NB4 (cell line): ENCODE results near the gene MAGI1.

Experiments
- MYC ChIP-seq: IDR thresholded peaks from 2 replicates; pipeline ENCODE4 v1.6.1; 2011; ENCODE audit warnings: low read depth, low read length
- POLR2A ChIP-seq: IDR thresholded peaks from 2 replicates; pipeline ENCODE4 v1.6.1; 2011; ENCODE audit warnings: mild to moderate bottlenecking; ENCODE audit not compliant: insufficient read length; ENCODE audit errors: extremely low read depth
- TF ChIP-seq, protein P1 (sequence below): IDR thresholded peaks from one replicate; pipeline ENCODE4 v1.5.1; 2012; ENCODE audit warnings: low read depth, low read length

DNA sequence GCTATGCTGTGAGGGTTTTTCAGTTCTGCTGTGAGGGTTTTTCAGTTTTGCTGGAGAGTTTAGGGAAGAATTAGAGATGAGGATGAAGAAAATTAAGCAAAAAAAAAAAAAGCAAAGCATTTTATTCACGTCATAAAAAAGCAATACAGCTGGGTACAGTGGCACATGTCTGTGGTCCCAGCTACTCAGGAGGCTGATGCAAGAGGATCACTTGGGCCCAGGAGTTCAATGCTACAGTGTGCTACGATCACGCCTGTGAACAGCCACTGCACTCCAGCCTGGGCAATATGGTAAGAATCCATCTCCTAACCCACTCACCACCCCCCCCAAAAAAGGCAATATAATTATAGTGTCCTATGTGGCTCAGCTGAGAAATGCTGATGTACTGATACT lies 162.7 kb downstream of the MAGI1 start:
- TF ChIP-seq, protein P1, sequence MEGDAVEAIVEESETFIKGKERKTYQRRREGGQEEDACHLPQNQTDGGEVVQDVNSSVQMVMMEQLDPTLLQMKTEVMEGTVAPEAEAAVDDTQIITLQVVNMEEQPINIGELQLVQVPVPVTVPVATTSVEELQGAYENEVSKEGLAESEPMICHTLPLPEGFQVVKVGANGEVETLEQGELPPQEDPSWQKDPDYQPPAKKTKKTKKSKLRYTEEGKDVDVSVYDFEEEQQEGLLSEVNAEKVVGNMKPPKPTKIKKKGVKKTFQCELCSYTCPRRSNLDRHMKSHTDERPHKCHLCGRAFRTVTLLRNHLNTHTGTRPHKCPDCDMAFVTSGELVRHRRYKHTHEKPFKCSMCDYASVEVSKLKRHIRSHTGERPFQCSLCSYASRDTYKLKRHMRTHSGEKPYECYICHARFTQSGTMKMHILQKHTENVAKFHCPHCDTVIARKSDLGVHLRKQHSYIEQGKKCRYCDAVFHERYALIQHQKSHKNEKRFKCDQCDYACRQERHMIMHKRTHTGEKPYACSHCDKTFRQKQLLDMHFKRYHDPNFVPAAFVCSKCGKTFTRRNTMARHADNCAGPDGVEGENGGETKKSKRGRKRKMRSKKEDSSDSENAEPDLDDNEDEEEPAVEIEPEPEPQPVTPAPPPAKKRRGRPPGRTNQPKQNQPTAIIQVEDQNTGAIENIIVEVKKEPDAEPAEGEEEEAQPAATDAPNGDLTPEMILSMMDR, result no peak
- TF ChIP-seq POLR2A (no peak), MYC (no peak)
